Measurements from ENCODE around the gene EEPD1.

The EEPD1 gene

DNA sequence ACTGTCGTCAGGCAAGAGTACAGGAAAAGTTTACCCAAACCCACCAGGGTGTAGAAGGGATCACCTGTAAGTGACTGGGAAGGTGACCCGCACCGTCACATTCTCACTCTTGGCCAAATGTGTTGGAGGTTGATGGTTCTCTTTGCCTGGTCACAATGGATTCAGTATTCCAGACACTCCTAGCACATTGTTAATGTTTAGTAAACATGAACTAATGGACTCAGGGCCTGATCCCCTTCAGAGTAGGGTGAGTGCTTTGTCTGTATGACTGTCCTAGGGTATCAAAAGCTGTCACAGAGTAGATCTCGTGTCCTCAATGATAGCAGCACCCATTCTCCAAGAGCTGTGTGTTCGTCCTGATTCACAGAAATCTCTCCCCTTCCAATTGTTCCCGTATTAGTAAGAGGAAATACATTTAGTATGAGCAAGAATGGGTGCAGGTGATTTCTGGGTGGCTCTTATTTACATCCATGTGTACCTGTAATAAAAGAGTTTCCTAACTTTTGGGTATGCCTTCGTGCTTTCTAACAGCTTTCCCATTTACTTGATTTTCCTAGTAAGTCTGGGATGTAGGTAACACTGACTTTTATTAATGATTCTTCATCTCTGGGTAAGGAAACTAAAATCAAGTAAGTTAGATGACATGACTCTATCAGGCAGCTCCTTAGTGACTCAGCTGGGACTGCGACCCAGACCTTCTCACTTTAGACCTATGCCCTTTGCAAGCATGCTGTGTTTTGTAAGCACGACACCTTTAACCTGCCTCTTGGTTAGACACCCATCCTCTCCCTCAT is 4.7 kb downstream of the EEPD1 start:
- H3K4me3 Mint-ChIP-seq = no peak overlapping the region
- ATAC-seq (ENCODE audit: low read depth) = no peak
- H3K27me3 Mint-ChIP-seq = peaks cover 4% of the 10 kb centered on the region
- H3K36me3 Mint-ChIP-seq = no peaks in the 10 kb centered on the region
- H3K4me1 Mint-ChIP-seq = peaks cover 4% of the 10 kb centered on the region
- DNase-seq (ENCODE audit: low spot score in 2 of 2) = no peak
- no peak overlapping the region for H3K27ac Mint-ChIP-seq
- no peaks in the 10 kb centered on the region for H3K9me3 Mint-ChIP-seq

DNA sequence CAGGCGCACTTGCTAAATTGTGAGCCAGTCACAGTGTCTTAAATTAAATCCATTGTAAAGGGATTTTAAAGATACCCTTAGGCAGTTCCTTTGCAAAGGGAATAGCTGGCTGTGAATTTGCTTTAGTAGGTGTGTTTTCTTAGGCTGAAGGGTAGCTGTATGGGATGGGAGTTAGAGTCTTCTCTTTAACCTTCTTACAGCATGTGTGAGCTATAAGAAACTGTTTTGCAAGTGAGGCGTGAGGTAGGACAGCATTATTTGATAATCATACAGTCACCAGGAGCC is 5.2 kb downstream of the EEPD1 start:
- H3K4me3 Mint-ChIP-seq = no peak overlapping the region
- ATAC-seq (ENCODE audit: low read depth) = no peak
- no peak overlapping the region for H3K27ac Mint-ChIP-seq
- no peaks in the 10 kb centered on the region for H3K36me3 Mint-ChIP-seq
- no peak for DNase-seq (ENCODE audit: low spot score in 2 of 2)
- H3K9me3 Mint-ChIP-seq = no peaks in the 10 kb centered on the region
- peaks cover 3% of the 10 kb centered on the region for H3K4me1 Mint-ChIP-seq
- H3K27me3 Mint-ChIP-seq = peaks cover 4% of the 10 kb centered on the region

DNA sequence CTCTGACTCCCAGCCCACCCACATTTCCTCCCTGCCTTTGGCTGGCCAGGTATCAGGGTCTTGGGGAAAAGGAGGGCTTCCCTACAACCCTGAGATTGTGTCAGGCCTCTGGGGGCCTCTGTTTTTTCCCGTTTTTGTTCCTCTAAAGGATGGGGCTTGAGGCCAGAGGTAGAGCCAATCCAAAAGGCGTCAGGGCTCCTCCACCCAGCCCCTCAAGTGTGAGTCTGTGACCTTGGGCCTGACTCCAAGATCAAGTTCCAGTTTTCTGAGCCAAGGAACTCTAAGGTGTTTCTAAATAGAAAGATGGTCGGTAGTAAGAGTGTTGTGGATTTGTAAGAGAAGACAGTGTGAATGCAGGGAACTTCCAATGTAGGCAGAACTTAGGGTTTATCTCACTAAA is 6.6 kb downstream of the EEPD1 start:
- H3K36me3 Mint-ChIP-seq = no peaks in the 10 kb centered on the region
- no peak for DNase-seq (ENCODE audit: low spot score in 2 of 2)
- no peak overlapping the region for H3K27ac Mint-ChIP-seq
- H3K4me1 Mint-ChIP-seq = no peaks in the 10 kb centered on the region
- no peak overlapping the region for H3K4me3 Mint-ChIP-seq
- H3K9me3 Mint-ChIP-seq = no peaks in the 10 kb centered on the region
- H3K27me3 Mint-ChIP-seq = peaks cover 4% of the 10 kb centered on the region
- ATAC-seq (ENCODE audit: low read depth) = no peak

DNA sequence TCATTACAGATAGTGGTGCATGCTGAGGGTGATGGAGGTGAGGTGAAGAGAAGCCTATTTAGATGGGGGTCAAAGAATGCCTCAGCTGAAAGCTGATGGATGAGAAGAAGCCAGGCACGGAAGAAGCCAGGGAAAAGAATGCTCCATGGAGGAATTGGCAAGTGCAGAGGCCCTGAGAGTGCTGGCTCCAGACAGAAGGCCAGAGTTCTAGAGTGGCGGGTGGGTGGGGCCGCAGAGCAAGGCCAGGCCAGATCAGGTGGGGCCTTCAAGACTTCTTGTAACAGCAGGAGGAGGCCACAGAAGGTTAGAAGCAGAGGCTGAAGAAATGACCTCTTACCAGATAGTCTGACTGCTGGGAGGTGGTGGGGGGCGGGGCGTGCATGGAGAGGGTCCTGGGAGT is 7.3 kb downstream of the EEPD1 start:
- DNase-seq (ENCODE audit: low spot score in 2 of 2) (no peak), ATAC-seq (ENCODE audit: low read depth) (no peak)
- Mint-ChIP-seq H3K9me3 (no peaks in the 10 kb centered on the region), H3K36me3 (no peaks in the 10 kb centered on the region), H3K4me3 (no peak overlapping the region), H3K27ac (no peak overlapping the region), H3K4me1 (no peaks in the 10 kb centered on the region), H3K27me3 (peaks cover 2% of the 10 kb centered on the region)

DNA sequence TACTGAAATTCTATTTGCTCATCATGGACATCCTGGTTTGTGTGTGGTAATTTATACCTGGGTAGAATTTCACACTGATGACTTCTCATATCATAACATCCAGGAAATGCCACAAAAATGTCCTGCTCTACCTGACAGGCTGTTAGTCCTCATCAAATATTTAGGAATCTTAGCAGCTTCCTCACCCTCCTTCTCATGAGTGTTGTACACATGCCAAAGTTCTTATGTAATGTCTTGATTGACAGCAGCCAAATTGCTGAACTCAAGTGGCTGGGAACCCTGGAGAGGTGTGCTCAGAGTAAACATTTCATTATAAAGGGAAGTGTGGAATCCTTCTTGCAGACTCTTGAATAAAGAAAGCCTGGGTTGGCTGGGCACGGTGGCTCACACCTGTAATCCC is 8.9 kb downstream of the EEPD1 start:
- no peaks in the 10 kb centered on the region for H3K36me3 Mint-ChIP-seq
- ATAC-seq (ENCODE audit: low read depth) (no peak), DNase-seq (ENCODE audit: low spot score in 2 of 2) (no peak)
- no peaks in the 10 kb centered on the region for H3K4me1 Mint-ChIP-seq
- no peak overlapping the region for H3K27ac Mint-ChIP-seq
- peaks cover 1% of the 10 kb centered on the region for H3K27me3 Mint-ChIP-seq
- H3K4me3 Mint-ChIP-seq = no peak overlapping the region
- H3K9me3 Mint-ChIP-seq = no peaks in the 10 kb centered on the region

DNA sequence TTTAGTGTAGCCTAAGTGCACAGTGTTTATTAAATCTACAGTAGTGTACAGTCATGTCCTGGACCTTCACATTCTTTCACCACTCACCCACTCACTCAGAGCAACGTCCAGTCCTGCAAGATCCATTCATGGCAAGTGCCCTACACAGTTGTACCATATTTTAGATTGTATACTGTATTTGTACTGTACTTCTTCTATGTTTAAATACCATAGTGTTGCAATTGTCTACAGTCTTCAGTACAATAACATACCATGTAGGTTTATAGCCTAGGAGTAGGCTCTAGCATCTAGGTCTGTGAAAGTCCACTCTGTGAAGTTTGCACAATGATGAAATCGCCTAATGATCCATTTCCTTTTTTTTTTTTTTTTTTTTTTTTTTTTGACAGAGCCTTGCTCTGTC is 12.0 kb downstream of the EEPD1 start:
- no peaks in the 10 kb centered on the region for H3K36me3 Mint-ChIP-seq
- no peaks in the 10 kb centered on the region for H3K4me1 Mint-ChIP-seq
- H3K9me3 Mint-ChIP-seq = no peaks in the 10 kb centered on the region
- no peak overlapping the region for H3K4me3 Mint-ChIP-seq
- DNase-seq (ENCODE audit: low spot score in 2 of 2) (no peak), ATAC-seq (ENCODE audit: low read depth) (no peak)
- H3K27ac Mint-ChIP-seq = no peak overlapping the region
- peaks cover 1% of the 10 kb centered on the region for H3K27me3 Mint-ChIP-seq

DNA sequence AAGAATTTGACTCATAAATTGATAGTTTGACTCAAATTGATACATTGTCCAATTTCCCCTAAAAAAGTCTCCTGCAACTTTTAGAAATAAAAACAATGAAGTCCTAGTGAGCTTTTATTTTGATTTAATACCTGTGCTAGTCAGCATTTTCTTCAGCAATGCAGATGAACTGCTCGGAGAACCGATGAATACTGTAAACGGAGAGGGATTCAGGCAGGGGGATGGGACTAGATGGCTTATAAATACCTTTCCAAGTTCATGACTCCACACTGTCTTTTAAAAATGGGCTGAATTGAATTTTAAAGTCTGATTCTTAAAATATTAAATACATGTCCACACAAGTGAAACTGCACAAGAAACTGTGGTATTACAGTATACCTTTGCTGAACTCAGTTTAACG is 12.7 kb downstream of the EEPD1 start:
- Mint-ChIP-seq H3K36me3 (no peaks in the 10 kb centered on the region), H3K27me3 (no peaks in the 10 kb centered on the region), H3K4me3 (no peak overlapping the region), H3K4me1 (no peaks in the 10 kb centered on the region), H3K9me3 (no peaks in the 10 kb centered on the region), H3K27ac (no peak overlapping the region)
- ATAC-seq (ENCODE audit: low read depth) (no peak), DNase-seq (ENCODE audit: low spot score in 2 of 2) (no peak)

DNA sequence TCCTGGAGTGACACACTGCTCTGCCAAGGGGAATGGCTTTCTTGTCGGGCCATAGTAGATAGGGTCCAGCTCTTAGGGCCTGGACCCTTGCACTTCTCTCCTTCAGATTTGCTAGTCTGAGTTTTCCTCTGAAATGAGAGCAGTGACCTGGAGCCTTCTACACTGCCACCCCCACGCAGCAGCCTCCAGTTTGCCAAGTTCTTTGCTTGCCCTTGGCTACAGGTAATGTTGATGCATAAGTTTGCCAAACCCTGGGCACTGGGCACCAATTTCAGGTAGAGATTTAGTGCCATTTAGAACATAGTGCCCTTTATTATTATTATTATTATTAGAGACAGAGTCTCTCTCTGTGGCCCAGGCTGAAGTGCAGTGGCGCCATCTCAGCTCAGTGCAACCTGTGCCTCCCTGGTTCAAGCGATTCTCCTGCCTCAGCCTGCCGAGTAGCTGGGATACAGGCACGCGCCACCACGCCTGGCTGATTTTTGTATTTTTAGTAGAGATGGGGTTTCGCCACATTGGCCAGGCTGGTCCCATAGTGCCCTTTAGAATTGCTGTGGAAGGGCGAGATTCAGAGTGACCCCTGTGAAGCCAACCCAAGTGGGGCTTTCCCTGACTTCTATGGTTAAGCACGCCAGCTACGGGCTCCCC is 14.5 kb downstream of the EEPD1 start:
- no peak for ATAC-seq (ENCODE audit: low read depth)
- Mint-ChIP-seq H3K4me3 (no peak overlapping the region), H3K9me3 (no peaks in the 10 kb centered on the region), H3K27me3 (no peaks in the 10 kb centered on the region), H3K4me1 (no peaks in the 10 kb centered on the region), H3K27ac (no peak overlapping the region), H3K36me3 (no peaks in the 10 kb centered on the region)
- no peak for DNase-seq (ENCODE audit: low spot score in 2 of 2)

DNA sequence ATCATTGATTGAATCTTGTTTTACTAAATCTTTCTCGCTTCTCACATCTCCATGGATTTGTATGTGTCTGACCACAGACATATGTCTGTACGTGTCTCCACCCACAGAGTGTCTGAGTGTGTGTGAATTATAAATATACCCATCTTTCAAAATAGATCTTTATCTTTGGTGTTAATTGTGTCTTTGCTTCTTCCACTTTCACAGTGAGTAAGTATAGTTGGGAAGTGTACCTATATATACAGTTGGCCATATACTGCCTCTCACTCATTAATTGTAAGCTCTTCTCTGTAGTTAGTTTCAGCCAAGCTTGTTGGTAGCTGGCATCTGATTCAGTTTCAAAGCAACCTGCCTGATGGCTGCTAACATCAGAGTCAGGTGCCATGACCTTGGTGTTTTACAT is 18.4 kb downstream of the EEPD1 start:
- peaks cover 3% of the 10 kb centered on the region for H3K27me3 Mint-ChIP-seq

DNA sequence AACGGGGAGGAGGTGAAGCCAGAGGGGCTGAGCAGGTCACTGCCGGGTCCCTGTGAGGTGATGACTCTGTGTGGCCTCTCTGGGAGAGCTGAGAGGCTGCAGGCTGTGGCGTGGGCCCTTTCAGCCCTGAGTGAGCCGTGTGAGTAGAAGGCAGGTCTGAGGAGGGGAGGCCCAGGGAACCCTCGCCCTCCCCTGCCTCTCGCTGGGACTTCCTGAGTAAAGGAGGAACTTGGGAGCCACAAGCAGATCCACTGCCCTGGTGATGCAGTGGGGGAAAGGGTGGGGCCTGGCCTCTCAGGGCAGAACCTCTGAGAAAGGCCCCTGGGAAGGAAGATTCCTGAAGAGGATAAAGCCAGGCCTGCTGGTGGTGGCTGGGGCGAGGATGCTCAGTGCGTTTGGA is 22.8 kb downstream of the EEPD1 start:
- no peak for DNase-seq (ENCODE audit: low spot score in 2 of 2)
- no peak overlapping the region for H3K4me3 Mint-ChIP-seq
- no peak for ATAC-seq (ENCODE audit: low read depth)
- no peaks in the 10 kb centered on the region for H3K36me3 Mint-ChIP-seq
- peaks cover 4% of the 10 kb centered on the region for H3K4me1 Mint-ChIP-seq
- no peaks in the 10 kb centered on the region for H3K9me3 Mint-ChIP-seq
- peaks cover 3% of the 10 kb centered on the region for H3K27me3 Mint-ChIP-seq
- no peak overlapping the region for H3K27ac Mint-ChIP-seq

More for the DNA sequence above, 18.4 kb downstream of the EEPD1 start:
- H3K27ac Mint-ChIP-seq = no peak overlapping the region
- H3K36me3 Mint-ChIP-seq = no peaks in the 10 kb centered on the region
- H3K9me3 Mint-ChIP-seq = no peaks in the 10 kb centered on the region
- H3K4me1 Mint-ChIP-seq = peaks cover 4% of the 10 kb centered on the region
- no peak for DNase-seq (ENCODE audit: low spot score in 2 of 2)
- no peak overlapping the region for H3K4me3 Mint-ChIP-seq
- ATAC-seq (ENCODE audit: low read depth) = no peak

DNA sequence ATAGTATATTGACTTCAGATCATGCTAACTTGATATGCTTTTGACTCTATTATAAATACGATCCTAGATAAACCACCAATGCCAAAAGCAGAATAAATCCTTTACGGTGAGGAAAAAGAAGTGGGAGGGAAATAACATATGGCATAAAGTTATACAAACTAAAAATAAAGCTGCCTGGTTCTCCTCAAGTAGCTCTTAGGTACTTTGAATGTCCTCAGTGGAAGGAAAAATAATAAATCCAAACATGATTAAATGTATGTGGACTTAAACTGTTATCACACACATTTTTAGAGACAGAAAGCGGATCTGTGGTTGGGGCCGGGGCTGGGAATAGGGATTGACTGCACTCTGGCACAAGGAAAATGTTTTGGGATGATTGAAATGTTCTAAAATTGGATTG is 23.6 kb downstream of the EEPD1 start:
- ATAC-seq (ENCODE audit: low read depth) (no peak), DNase-seq (ENCODE audit: low spot score in 2 of 2) (no peak)
- Mint-ChIP-seq H3K4me3 (no peak overlapping the region), H3K9me3 (no peaks in the 10 kb centered on the region), H3K36me3 (no peaks in the 10 kb centered on the region), H3K27ac (no peak overlapping the region), H3K27me3 (peaks cover 5% of the 10 kb centered on the region), H3K4me1 (peaks cover 4% of the 10 kb centered on the region)

DNA sequence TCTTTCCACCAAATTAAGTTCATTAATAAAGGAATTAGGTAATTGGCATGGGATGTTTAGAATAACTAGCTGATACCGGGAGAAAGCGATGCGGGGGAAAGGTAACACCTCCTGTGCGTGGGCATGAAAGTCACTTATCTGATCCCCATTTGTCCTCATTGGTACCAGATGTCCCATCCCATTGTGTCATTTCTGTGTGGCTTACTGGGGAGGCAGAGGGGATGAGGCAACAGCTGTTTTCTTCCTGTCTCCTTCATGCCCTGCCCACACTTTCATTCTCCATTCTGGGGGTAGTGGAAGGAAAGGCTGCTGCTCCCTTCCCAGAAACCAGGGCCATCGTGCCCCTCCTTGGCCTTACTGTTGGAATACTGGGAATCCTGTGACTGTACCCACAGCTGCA is 27.1 kb downstream of the EEPD1 start:
- H3K27me3 Mint-ChIP-seq = peaks cover 5% of the 10 kb centered on the region
- H3K9me3 Mint-ChIP-seq = no peaks in the 10 kb centered on the region
- H3K36me3 Mint-ChIP-seq = no peaks in the 10 kb centered on the region
- no peak overlapping the region for H3K27ac Mint-ChIP-seq
- no peak overlapping the region for H3K4me3 Mint-ChIP-seq
- peaks cover 4% of the 10 kb centered on the region for H3K4me1 Mint-ChIP-seq
- ATAC-seq (ENCODE audit: low read depth) (no peak), DNase-seq (ENCODE audit: low spot score in 2 of 2) (no peak)

DNA sequence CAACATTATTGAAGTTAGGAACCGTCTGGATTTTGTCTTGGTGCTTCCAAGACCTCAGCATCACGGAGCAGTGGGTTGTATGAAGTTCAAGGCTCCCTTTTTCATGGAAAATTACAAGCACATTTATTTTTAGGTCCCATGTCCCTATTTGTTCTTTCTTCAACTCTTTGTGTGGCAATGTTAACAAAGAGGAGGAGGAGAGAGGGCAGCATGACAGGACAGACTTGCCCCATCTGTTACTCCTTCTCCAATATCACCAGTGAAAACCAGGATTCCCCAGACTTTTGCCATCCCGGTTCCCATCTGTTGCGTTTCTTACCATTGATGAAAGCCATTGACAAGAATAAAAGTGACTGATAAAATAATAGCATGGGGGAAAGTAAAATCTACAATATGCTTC is 28.6 kb downstream of the EEPD1 start:
- DNase-seq (ENCODE audit: low spot score in 2 of 2) (no peak), ATAC-seq (ENCODE audit: low read depth) (no peak)
- H3K36me3 Mint-ChIP-seq = no peaks in the 10 kb centered on the region
- H3K4me1 Mint-ChIP-seq = no peaks in the 10 kb centered on the region
- no peak overlapping the region for H3K4me3 Mint-ChIP-seq
- peaks cover 3% of the 10 kb centered on the region for H3K27me3 Mint-ChIP-seq
- H3K27ac Mint-ChIP-seq = no peak overlapping the region
- no peaks in the 10 kb centered on the region for H3K9me3 Mint-ChIP-seq

DNA sequence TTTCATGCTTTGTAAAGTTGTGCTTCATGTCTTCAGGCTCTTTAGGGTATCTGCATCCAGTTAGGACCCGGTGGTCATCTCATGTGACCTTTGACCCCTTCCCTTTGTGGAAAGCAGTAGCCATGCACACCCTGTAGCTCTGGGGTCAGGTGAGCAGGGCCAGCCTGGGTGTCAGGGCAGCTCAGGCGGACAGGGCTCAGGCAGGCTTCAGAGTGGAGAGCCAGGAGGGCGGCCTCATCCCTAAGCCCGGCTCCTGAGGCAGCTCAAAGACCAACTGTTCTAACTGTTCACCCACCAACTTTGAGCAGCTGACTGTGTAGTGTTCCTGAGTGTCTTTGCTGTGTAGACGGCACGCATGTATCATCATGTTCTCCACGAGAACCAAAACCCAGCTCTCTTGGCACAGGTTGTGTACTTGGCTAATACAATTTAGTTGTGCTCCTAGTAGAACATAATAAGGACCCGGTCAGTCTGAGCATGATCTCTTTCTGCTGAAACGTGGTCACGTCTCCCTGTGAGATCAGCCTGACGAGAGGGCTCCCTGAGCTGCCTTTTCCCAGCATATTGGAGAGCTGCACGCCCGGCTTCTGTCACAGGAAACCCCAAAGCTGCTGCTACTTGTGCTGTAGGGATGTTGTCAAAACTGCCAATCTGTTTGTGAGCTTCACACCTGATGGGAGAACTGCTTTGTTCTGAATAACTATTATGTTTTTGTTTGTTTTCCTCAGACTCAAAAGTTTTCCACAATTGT is 30.0 kb downstream of the EEPD1 start:
- Mint-ChIP-seq H3K27ac (no peak overlapping the region), H3K4me1 (peaks cover 1% of the 10 kb centered on the region)

More for the DNA sequence above, 30.0 kb downstream of the EEPD1 start:
- DNase-seq (ENCODE audit: low spot score in 2 of 2) = no peak
- no peak overlapping the region for H3K4me3 Mint-ChIP-seq
- H3K27me3 Mint-ChIP-seq = peaks cover 7% of the 10 kb centered on the region
- H3K36me3 Mint-ChIP-seq = peaks cover under 1% of the 10 kb centered on the region
- no peaks in the 10 kb centered on the region for H3K9me3 Mint-ChIP-seq
- ATAC-seq (ENCODE audit: low read depth) = no peak

All from memory B cell (primary cell).